ENCODE results near the gene XRCC5. TPM values are rescaled to one million over a fixed set of nuclear protein-coding genes. Genes with fewer than 3 reads are reported as not detected.

The XRCC5 gene
- total RNA-seq, 1 experiment from 2014 or later, result 424 TPM

GRCh38 chr2:216172493-216172892, 63.3 kb downstream of the XRCC5 start:
- Histone ChIP-seq H3K4me2 (ENCODE audit: low read length) (no peak overlapping the region), H3K27ac (ENCODE audit: low read depth, low read length) (no peak overlapping the region), H3K9me3 (ENCODE audit: control insufficient read depth in 1 of 2, insufficient read depth in 1 of 2, low read depth in 1 of 2, low read length in 2 of 2) (no peaks in the 10 kb centered on the region), H3K4me1 (ENCODE audit: control insufficient read depth in 1 of 2, insufficient read depth in 2 of 2, low read length in 2 of 2) (no peaks in the 10 kb centered on the region), H3K36me3 (ENCODE audit: control insufficient read depth in 1 of 2, insufficient read depth in 2 of 2, low read length in 2 of 2) (peaks cover 33 to 39% of the 10 kb centered on the region in 2 experiments; a peak in 3 of 4 replicates), H3K9me2 (ENCODE audit: insufficient read depth) (no peaks in the 10 kb centered on the region), H4K20me1 (ENCODE audit: insufficient read depth) (peaks cover 31% of the 10 kb centered on the region; the same call in 1 of the 2 replicates), H3K27me3 (ENCODE audit: insufficient read depth, low read length) (no peaks in the 10 kb centered on the region), H3K79me2 (ENCODE audit: insufficient read depth, low read length) (peaks cover 98% of the 10 kb centered on the region), H3K9ac (ENCODE audit: low read length) (no peak overlapping the region), H2AFZ (ENCODE audit: low read depth, low read length, poor library complexity, severe bottlenecking) (no peak overlapping the region), H3K4me3 (replicated peaks in 1 of 2; ENCODE audit: low read depth in 1 of 2, low read length in 2 of 2) (no peak overlapping the region)
- ATAC-seq (no peak), DNase-seq (ENCODE audit: low read depth, low spot score) (no peak)
- RAD21 ChIA-PET (ENCODE audit: low non-redundant PET in 1 of 2, low total read pairs in 2 of 2, uncharacterized antibody in 2 of 2, unreplicated experiment in 2 of 2), result no interaction called here
- TF ChIP-seq ZFX (IDR thresholded peaks at IDR 0.05), result no peak
- intact Hi-C loops (cut with micrococcal nuclease), result no loop called here
- POLR2A ChIA-PET, result no interaction called here
- CTCF ChIA-PET, result no interaction called here
- no TSS peak for BruUV-seq (replicated peaks)

DNA sequence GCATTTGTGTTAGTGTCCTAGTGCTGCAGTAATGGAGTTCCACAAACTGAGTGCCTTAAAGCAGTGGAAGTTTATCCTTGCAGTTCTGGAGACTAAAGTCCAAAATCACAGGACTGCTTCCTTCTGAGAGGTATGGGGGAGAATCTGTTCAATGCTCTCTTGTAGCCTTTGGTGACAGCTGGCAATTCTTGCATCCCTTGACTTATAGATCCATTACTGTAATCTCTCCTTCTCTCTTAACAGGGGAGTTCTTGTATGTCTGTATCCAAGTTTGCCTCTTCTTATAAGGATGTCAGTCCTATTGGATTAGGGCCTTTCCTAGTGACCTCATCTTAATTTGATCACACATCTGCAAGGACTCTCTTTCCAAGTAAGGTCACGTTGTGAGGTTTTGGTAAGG, 69.9 kb downstream of the XRCC5 start:
- H4K20me1 ChIP-seq (ENCODE audit: insufficient read depth), result peaks cover 19% of the 10 kb centered on the region; the same call in 1 of the 2 replicates
- intact Hi-C loops (cut with micrococcal nuclease), result no loop called here

More for the DNA sequence above, 69.9 kb downstream of the XRCC5 start:
- POLR2A ChIA-PET, result no interaction called here
- CTCF ChIA-PET, result no interaction called here
- RAD21 ChIA-PET (ENCODE audit: low non-redundant PET in 1 of 2, low total read pairs in 2 of 2, uncharacterized antibody in 2 of 2, unreplicated experiment in 2 of 2), result no interaction called here
- ATAC-seq (no peak), DNase-seq (ENCODE audit: low read depth, low spot score) (no peak)
- Histone ChIP-seq H3K4me2 (ENCODE audit: low read length) (no peak overlapping the region), H3K27ac (ENCODE audit: low read depth, low read length) (no peak overlapping the region), H3K79me2 (ENCODE audit: insufficient read depth, low read length) (peaks cover 98% of the 10 kb centered on the region), H3K9me3 (ENCODE audit: control insufficient read depth in 1 of 2, insufficient read depth in 1 of 2, low read depth in 1 of 2, low read length in 2 of 2) (no peaks in the 10 kb centered on the region), H3K27me3 (ENCODE audit: insufficient read depth, low read length) (no peaks in the 10 kb centered on the region), H3K4me3 (replicated peaks in 1 of 2; ENCODE audit: low read depth in 1 of 2, low read length in 2 of 2) (no peak overlapping the region), H2AFZ (ENCODE audit: low read depth, low read length, poor library complexity, severe bottlenecking) (no peak overlapping the region), H3K9me2 (ENCODE audit: insufficient read depth) (no peaks in the 10 kb centered on the region), H3K36me3 (ENCODE audit: control insufficient read depth in 1 of 2, insufficient read depth in 2 of 2, low read length in 2 of 2) (peaks cover 16 to 37% of the 10 kb centered on the region in 2 experiments), H3K4me1 (ENCODE audit: control insufficient read depth in 1 of 2, insufficient read depth in 2 of 2, low read length in 2 of 2) (no peaks in the 10 kb centered on the region), H3K9ac (ENCODE audit: low read length) (no peak overlapping the region)
- no TSS peak for BruUV-seq (replicated peaks)
- TF ChIP-seq RAD21 (IDR thresholded peaks at IDR 0.05; ENCODE audit: low read depth) (no peak), POLR2A (IDR thresholded peaks at IDR 0.05; ENCODE audit: borderline replicate concordance, extremely low read depth, insufficient read depth, insufficient read length) (no peak), POLR2AphosphoS5 (IDR thresholded peaks at IDR 0.05; ENCODE audit: low read depth, low read length) (no peak), EZH2phosphoT487 (IDR thresholded peaks at IDR 0.05; ENCODE audit: borderline replicate concordance) (no peak), CBX3 (IDR thresholded peaks at IDR 0.05; ENCODE audit: low read depth) (no peak), EZH2 (IDR thresholded peaks at IDR 0.05) (no peak), MAX (IDR thresholded peaks at IDR 0.05) (no peak), ZNF274 (IDR thresholded peaks at IDR 0.05; ENCODE audit: low read depth, low read length) (no peak), SP1 (IDR thresholded peaks at IDR 0.05; ENCODE audit: low read depth) (no peak), SIN3A (IDR thresholded peaks at IDR 0.05; ENCODE audit: low read depth) (no peak), CEBPB (IDR thresholded peaks at IDR 0.05; ENCODE audit: low read depth) (no peak), TCF7L2 (IDR thresholded peaks at IDR 0.05; ENCODE audit: borderline replicate concordance, extremely low read depth, insufficient read depth, insufficient read length) (no peak), CTCF (IDR thresholded peaks at IDR 0.05 in 2 of 3, conservative IDR thresholded peaks at IDR 0.05 in 1 of 3; ENCODE audit: borderline replicate concordance in 1 of 3, insufficient read depth in 1 of 3, low read depth in 2 of 3, low read length in 2 of 3) (no peak), EGR1 (IDR thresholded peaks at IDR 0.05; ENCODE audit: low read depth) (no peak), ZFX (IDR thresholded peaks at IDR 0.05) (no peak)
- TF ChIP-seq, protein P1, sequence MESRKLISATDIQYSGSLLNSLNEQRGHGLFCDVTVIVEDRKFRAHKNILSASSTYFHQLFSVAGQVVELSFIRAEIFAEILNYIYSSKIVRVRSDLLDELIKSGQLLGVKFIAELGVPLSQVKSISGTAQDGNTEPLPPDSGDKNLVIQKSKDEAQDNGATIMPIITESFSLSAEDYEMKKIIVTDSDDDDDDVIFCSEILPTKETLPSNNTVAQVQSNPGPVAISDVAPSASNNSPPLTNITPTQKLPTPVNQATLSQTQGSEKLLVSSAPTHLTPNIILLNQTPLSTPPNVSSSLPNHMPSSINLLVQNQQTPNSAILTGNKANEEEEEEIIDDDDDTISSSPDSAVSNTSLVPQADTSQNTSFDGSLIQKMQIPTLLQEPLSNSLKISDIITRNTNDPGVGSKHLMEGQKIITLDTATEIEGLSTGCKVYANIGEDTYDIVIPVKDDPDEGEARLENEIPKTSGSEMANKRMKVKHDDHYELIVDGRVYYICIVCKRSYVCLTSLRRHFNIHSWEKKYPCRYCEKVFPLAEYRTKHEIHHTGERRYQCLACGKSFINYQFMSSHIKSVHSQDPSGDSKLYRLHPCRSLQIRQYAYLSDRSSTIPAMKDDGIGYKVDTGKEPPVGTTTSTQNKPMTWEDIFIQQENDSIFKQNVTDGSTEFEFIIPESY (IDR thresholded peaks at IDR 0.05; ENCODE audit: extremely low read depth, insufficient replicate concordance, low read length), result no peak
- TF ChIP-seq, protein P2, sequence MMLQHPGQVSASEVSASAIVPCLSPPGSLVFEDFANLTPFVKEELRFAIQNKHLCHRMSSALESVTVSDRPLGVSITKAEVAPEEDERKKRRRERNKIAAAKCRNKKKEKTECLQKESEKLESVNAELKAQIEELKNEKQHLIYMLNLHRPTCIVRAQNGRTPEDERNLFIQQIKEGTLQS (IDR thresholded peaks at IDR 0.05), result no peak

Measured in HCT116 (cell line).